Kidney (tissue), 14 donors: ENCODE data around the gene NGFR. TPM values are rescaled to one million over a fixed set of nuclear protein-coding genes. Genes with fewer than 3 reads are reported as not detected.

Source experiments
- DNase-seq, 5 donors: peaks; one replicate each; pipeline ENCODE4 v3.0.0-alpha.2; 2013 to 2020
- FAIRE-seq: peaks from 2 replicates; lab custom pipeline; 2012; peaks lifted over from hg19 to GRCh38; lab: Jason Lieb, UNC
- H3K27ac ChIP-seq, 2 donors: one replicate each; pipeline ENCODE4 v1.7.0; 2013; ENCODE audit warnings: low read depth in 2 of 2, low read length in 2 of 2, inconsistent platforms in 1 of 2
- H3K27me3 ChIP-seq: one replicate; pipeline ENCODE4 v1.7.1; 2013; ENCODE audit warnings: low read length, inconsistent platforms; ENCODE audit not compliant: control insufficient read depth, insufficient read depth
- H3K36me3 ChIP-seq, 3 donors: one replicate each; pipeline versions ENCODE4 v1.7.0 to v1.7.1; 2013; ENCODE audit warnings: low read length in 3 of 3, control low read depth in 1 of 3, inconsistent platforms in 1 of 3; ENCODE audit not compliant: insufficient read depth in 3 of 3, control insufficient read depth in 2 of 3
- H3K4me1 ChIP-seq, 3 donors: one replicate each; pipeline versions ENCODE4 v1.7.0 to v1.7.1; 2013; ENCODE audit warnings: low read length in 3 of 3, inconsistent platforms in 1 of 3, low read depth in 1 of 3; ENCODE audit not compliant: control insufficient read depth in 2 of 3, insufficient read depth in 2 of 3
- H3K4me3 ChIP-seq, 3 donors: one replicate each; pipeline versions ENCODE4 v1.7.0 to v1.8.1; 2013; ENCODE audit warnings: low read length in 3 of 3, control low read depth in 1 of 3, inconsistent platforms in 1 of 3
- H3K9ac ChIP-seq, 3 donors: one replicate each; pipeline versions ENCODE4 v1.7.0 to v1.7.1; 2013; ENCODE audit warnings: low read length in 3 of 3, control low read depth in 1 of 3, inconsistent platforms in 1 of 3
- H3K9me3 ChIP-seq, 3 donors: one replicate each; pipeline versions ENCODE4 v1.7.0 to v1.7.1; 2013; ENCODE audit warnings: low read length in 3 of 3, control low read depth in 1 of 3, inconsistent platforms in 1 of 3; ENCODE audit not compliant: control insufficient read depth in 2 of 3, insufficient read depth in 1 of 3
- intact Hi-C: fragments of 100-400 bp; cut with DNase I; formaldehyde crosslinking; loops from one replicate; pipeline ENCODE4 v1.11.1; 2022
- polyA plus RNA-seq: library from polyadenylated mRNA; stranded (reverse); fragments of 350-450 nt; fragmentation: Illumina TruSeq; extraction: RNeasy Lipid Tissue Mini Kit (QIAGEN cat#74804); gene quantifications from one replicate; pipeline ENCODE4 v1.2.3, GENCODE V29; 2014; ENCODE audit warnings: low read depth, low replicate concordance; ENCODE audit not compliant: insufficient read depth
- total RNA-seq: library from RNA; stranded (reverse); fragmentation: NEBNext Ultra II Directional; extraction: Animal tissue kit (Norgen Biotek cat#: 25700); gene quantifications from one replicate; pipeline ENCODE4 v1.2.1, GENCODE V29; 2021
- TF ChIP-seq, protein P1 (sequence below): IDR thresholded peaks from 3 replicates; pipeline ENCODE4 v1.5.1; 2012; ENCODE audit warnings: mild to moderate bottlenecking, moderate library complexity, borderline replicate concordance; ENCODE audit not compliant: insufficient read depth; ENCODE audit errors: extremely low read depth
- donor health status: control.
- donor health status: control.
- donor health status: control.
- donor health status: control.
- donor health status: control.
- donor health status: DM: yes; HTN: yes; CAD: no.
- donor health status: Normal renal cell carcinoma (clear cell type).

Gene NGFR
- total and polyA plus RNA-seq, 2 donors from 2014 or later, result 9.4 to 13.2 TPM

DNA sequence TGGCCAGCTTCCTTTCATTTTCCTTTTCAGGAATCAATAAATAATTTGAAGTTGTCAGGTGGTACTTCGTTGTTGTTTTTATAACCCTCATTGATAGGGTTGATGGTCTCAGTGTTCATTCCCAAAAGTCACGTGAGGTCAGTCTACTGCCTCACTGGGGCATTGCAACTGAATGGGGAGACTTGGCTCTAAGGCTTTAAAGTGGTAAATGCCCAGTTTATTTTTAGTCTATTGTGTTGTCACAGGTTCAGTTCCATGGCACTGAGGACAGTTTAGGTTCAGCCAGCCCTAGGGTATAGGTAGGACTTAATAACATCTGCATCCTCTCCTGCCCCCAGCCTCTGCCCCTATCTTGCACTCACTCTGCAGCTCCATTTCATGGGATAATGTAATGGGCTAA, 33.5 kb upstream of the NGFR start:
- no peak overlapping the region for H3K4me3 ChIP-seq
- H3K27me3 ChIP-seq, result no peaks in the 10 kb centered on the region
- H3K27ac ChIP-seq, result no peak overlapping the region
- no peaks in the 10 kb centered on the region for H3K4me1 ChIP-seq
- intact Hi-C loops, result no loop called here
- TF ChIP-seq, protein P1, sequence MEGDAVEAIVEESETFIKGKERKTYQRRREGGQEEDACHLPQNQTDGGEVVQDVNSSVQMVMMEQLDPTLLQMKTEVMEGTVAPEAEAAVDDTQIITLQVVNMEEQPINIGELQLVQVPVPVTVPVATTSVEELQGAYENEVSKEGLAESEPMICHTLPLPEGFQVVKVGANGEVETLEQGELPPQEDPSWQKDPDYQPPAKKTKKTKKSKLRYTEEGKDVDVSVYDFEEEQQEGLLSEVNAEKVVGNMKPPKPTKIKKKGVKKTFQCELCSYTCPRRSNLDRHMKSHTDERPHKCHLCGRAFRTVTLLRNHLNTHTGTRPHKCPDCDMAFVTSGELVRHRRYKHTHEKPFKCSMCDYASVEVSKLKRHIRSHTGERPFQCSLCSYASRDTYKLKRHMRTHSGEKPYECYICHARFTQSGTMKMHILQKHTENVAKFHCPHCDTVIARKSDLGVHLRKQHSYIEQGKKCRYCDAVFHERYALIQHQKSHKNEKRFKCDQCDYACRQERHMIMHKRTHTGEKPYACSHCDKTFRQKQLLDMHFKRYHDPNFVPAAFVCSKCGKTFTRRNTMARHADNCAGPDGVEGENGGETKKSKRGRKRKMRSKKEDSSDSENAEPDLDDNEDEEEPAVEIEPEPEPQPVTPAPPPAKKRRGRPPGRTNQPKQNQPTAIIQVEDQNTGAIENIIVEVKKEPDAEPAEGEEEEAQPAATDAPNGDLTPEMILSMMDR, result no peak
- H3K9ac ChIP-seq, result no peak overlapping the region
- DNase-seq (no peak), FAIRE-seq (no peak)
- peaks cover 0 to 4% (median 0%) of the 10 kb centered on the region in 3 donors for H3K9me3 ChIP-seq
- no peaks in the 10 kb centered on the region for H3K36me3 ChIP-seq

DNA sequence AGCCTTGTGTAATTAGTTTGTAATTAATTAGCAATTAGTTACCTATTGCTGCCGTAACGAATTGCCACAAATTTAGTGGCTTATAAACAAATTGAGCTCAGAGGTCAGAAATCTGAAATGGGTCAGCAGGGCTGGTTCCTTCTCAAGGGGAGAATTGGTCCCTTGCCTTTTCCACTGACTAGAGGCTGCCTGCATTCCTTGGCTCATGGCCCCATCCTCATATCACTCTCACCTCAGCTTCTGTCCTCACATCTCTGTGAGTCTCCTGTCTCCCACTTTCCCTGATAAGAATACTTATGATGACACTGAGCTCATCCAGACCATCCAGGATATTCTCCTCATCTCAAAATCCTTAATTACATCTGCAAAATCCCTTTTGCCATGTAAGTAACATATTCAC, 31.0 kb upstream of the NGFR start:
- Histone ChIP-seq H3K9ac (no peak overlapping the region), H3K4me3 (no peak overlapping the region), H3K9me3 (peaks cover 0 to 4% (median 0%) of the 10 kb centered on the region in 3 donors), H3K36me3 (no peaks in the 10 kb centered on the region), H3K27ac (no peak overlapping the region), H3K27me3 (no peaks in the 10 kb centered on the region), H3K4me1 (no peaks in the 10 kb centered on the region)
- DNase-seq (no peak), FAIRE-seq (no peak)
- TF ChIP-seq, protein P1, result no peak
- intact Hi-C loops, result no loop called here

GRCh38 chr17:49465331-49465903, 29.7 kb upstream of the NGFR start:
- no peak overlapping the region for H3K9ac ChIP-seq
- TF ChIP-seq, protein P1, result no peak
- FAIRE-seq (no peak), DNase-seq (no peak)
- no peak overlapping the region for H3K27ac ChIP-seq
- H3K9me3 ChIP-seq, result peaks cover 0 to 4% (median 0%) of the 10 kb centered on the region in 3 donors
- peaks cover 0 to 2% (median 0%) of the 10 kb centered on the region in 3 donors for H3K4me1 ChIP-seq
- no peaks in the 10 kb centered on the region for H3K27me3 ChIP-seq
- no peaks in the 10 kb centered on the region for H3K36me3 ChIP-seq
- no peak overlapping the region for H3K4me3 ChIP-seq
- intact Hi-C loops, result no loop called here

- H3K9me3 ChIP-seq, result peaks cover 0 to 4% (median 0%) of the 10 kb centered on the region in 3 donors
- H3K4me3 ChIP-seq, result no peak overlapping the region
- peaks cover 0 to 5% (median 0%) of the 10 kb centered on the region in 3 donors for H3K4me1 ChIP-seq
- peaks cover 4% of the 10 kb centered on the region for H3K27me3 ChIP-seq
- intact Hi-C loops, result no loop called here
- H3K36me3 ChIP-seq, result no peaks in the 10 kb centered on the region
- TF ChIP-seq, protein P1, result no peak
- no peak overlapping the region for H3K27ac ChIP-seq
- DNase-seq (no peak), FAIRE-seq (no peak)
- no peak overlapping the region for H3K9ac ChIP-seq
Observed at GRCh38 chr17:49466436-49466835, 28.7 kb upstream of the NGFR start.
